Measurements from ENCODE around the gene LYZL2. TPM values are rescaled to one million over a fixed set of nuclear protein-coding genes. Genes with fewer than 3 reads are reported as not detected.
"Not testable (repeated sequence)": the region's sequence is repeated elsewhere in the genome, so short reads cannot be mapped to it uniquely, and the experiment has no call there.

LYZL2 gene
- polyA plus RNA-seq, 1 donor from 2014 or later = not detected

DNA sequence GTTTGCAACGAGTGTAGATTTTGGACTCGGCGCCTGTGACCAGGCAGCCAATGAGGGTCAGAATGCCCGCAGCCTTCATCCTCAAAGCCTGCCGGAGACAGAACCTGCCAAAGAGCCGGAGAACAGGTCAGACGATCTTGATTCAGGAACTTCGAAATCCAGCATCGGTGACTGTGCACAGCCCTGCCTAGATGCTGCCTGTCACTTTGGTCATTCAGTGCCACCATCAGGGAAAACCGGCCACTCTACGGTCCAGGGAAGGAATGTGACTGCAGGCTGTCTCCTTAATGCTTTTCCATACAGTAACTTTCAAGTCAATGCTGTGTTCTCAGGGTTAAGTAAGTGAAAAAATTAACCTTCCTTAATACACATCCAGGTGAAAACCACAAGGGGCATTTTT, 2.7 kb downstream of the LYZL2 start:
- H3K9me2 ChIP-seq (ENCODE audit: insufficient read depth, low read length); H3K79me2 ChIP-seq (replicated peaks; ENCODE audit: insufficient read depth, low read length); H3K4me2 ChIP-seq (ENCODE audit: low read length); H3K27me3 ChIP-seq (ENCODE audit: insufficient read depth, low read depth, low read length); H3K9ac ChIP-seq (ENCODE audit: low read length); H3F3A ChIP-seq (ENCODE audit: insufficient read depth, low read length, poor library complexity, severe bottlenecking); H3K4me3 ChIP-seq (ENCODE audit: low read length); H3K27ac ChIP-seq (ENCODE audit: low read length); H3K36me3 ChIP-seq (ENCODE audit: insufficient read depth, low read length); H2AFZ ChIP-seq (ENCODE audit: low read depth, low read length); H4K20me1 ChIP-seq (ENCODE audit: insufficient read depth); H3K9me3 ChIP-seq (ENCODE audit: low read length): not testable (repeated sequence)

GRCh38 chr10:30626196-30626595, 3.4 kb downstream of the LYZL2 start:
- H3K4me2 ChIP-seq (ENCODE audit: low read length); H3K4me3 ChIP-seq (ENCODE audit: low read length); H3K27ac ChIP-seq (ENCODE audit: low read length); H3F3A ChIP-seq (ENCODE audit: insufficient read depth, low read length, poor library complexity, severe bottlenecking); H3K9me3 ChIP-seq (ENCODE audit: low read length); H3K79me2 ChIP-seq (replicated peaks; ENCODE audit: insufficient read depth, low read length); H3K27me3 ChIP-seq (ENCODE audit: insufficient read depth, low read depth, low read length); H2AFZ ChIP-seq (ENCODE audit: low read depth, low read length); H3K9ac ChIP-seq (ENCODE audit: low read length); H3K9me2 ChIP-seq (ENCODE audit: insufficient read depth, low read length); H4K20me1 ChIP-seq (ENCODE audit: insufficient read depth); H3K36me3 ChIP-seq (ENCODE audit: insufficient read depth, low read length): not testable (repeated sequence)

DNA sequence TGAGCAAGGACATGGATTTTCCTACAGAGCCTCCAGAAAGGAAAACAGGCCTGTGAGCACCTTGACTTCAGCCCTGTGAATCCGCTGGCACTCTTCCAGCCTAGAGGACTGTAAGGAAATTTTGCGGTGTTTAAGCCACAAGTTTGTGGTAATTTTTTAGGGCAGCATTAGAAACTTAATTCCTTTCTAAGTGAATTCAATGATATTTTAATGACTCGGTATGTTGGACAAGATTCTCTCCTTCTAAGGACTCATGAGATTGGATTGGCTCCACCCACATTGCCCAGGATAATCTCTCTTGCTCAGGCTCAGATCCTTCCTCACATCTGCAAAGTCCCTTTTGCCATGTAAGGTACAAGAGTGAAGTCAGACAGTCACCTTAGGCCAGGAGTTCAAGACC, 4.5 kb downstream of the LYZL2 start:
- Histone ChIP-seq H4K20me1 (ENCODE audit: insufficient read depth) (no peaks in the 10 kb centered on the region), H3F3A (ENCODE audit: insufficient read depth, low read length, poor library complexity, severe bottlenecking) (no peaks in the 10 kb centered on the region), H3K79me2 (replicated peaks; ENCODE audit: insufficient read depth, low read length) (no peaks in the 10 kb centered on the region), H3K4me2 (ENCODE audit: low read length) (no peak overlapping the region), H3K27me3 (ENCODE audit: insufficient read depth, low read depth, low read length) (no peaks in the 10 kb centered on the region), H3K27ac (ENCODE audit: low read length) (no peak overlapping the region), H3K9ac (ENCODE audit: low read length) (no peak overlapping the region), H3K9me2 (ENCODE audit: insufficient read depth, low read length) (no peaks in the 10 kb centered on the region), H3K4me3 (ENCODE audit: low read length) (no peak overlapping the region), H3K36me3 (ENCODE audit: insufficient read depth, low read length) (no peaks in the 10 kb centered on the region), H2AFZ (ENCODE audit: low read depth, low read length) (no peak overlapping the region), H3K9me3 (ENCODE audit: low read length) (no peaks in the 10 kb centered on the region)
- TF ChIP-seq CTCF (IDR thresholded peaks at IDR 0.05; ENCODE audit: poor library complexity, severe bottlenecking) (no peak), SMC3 (conservative IDR thresholded peaks at IDR 0.05; ENCODE audit: poor library complexity) (no peak), TAF1 (IDR thresholded peaks at IDR 0.05; ENCODE audit: low read depth) (no peak), RAD21 (conservative IDR thresholded peaks at IDR 0.05) (no peak), EP300 (conservative IDR thresholded peaks at IDR 0.05; ENCODE audit: poor library complexity, severe bottlenecking) (no peak), MXI1 (conservative IDR thresholded peaks at IDR 0.05; ENCODE audit: poor library complexity, severe bottlenecking) (no peak), POLR2AphosphoS5 (IDR thresholded peaks at IDR 0.05) (no peak), EZH2 (IDR thresholded peaks at IDR 0.05; ENCODE audit: borderline replicate concordance, insufficient read depth, low read length, poor library complexity, severe bottlenecking) (no peak)
- TF ChIP-seq, protein P1, sequence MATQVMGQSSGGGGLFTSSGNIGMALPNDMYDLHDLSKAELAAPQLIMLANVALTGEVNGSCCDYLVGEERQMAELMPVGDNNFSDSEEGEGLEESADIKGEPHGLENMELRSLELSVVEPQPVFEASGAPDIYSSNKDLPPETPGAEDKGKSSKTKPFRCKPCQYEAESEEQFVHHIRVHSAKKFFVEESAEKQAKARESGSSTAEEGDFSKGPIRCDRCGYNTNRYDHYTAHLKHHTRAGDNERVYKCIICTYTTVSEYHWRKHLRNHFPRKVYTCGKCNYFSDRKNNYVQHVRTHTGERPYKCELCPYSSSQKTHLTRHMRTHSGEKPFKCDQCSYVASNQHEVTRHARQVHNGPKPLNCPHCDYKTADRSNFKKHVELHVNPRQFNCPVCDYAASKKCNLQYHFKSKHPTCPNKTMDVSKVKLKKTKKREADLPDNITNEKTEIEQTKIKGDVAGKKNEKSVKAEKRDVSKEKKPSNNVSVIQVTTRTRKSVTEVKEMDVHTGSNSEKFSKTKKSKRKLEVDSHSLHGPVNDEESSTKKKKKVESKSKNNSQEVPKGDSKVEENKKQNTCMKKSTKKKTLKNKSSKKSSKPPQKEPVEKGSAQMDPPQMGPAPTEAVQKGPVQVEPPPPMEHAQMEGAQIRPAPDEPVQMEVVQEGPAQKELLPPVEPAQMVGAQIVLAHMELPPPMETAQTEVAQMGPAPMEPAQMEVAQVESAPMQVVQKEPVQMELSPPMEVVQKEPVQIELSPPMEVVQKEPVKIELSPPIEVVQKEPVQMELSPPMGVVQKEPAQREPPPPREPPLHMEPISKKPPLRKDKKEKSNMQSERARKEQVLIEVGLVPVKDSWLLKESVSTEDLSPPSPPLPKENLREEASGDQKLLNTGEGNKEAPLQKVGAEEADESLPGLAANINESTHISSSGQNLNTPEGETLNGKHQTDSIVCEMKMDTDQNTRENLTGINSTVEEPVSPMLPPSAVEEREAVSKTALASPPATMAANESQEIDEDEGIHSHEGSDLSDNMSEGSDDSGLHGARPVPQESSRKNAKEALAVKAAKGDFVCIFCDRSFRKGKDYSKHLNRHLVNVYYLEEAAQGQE (IDR thresholded peaks at IDR 0.05; ENCODE audit: borderline replicate concordance) = no peak

All from neural cell (in vitro differentiated cells).